Tibial artery (tissue), 4 donors: Measurements from ENCODE around the gene PGM1.

Source experiments
- DNase-seq, 2 donors: peaks; one replicate each; pipeline ENCODE4 v3.0.0-alpha.2; 2019
- H3K27ac ChIP-seq, 2 donors: fragments of 200-600 bp; sonication (generic) in 1 of 2; 1 replicate in 1 of 2; 2 replicates in 1 of 2; pipeline ENCODE4 v1.5.1; 2018 to 2019; ENCODE audit warnings: mild to moderate bottlenecking in 1 of 2
- H3K27me3 ChIP-seq, 2 donors: fragments of 200-600 bp; sonication (generic) in 1 of 2; one replicate each; pipeline versions ENCODE4 v1.5.1 to v1.6.0; 2016 to 2019
- H3K36me3 ChIP-seq, 3 donors: fragments of 200-600 bp; sonication (generic) in 2 of 3; one replicate each; pipeline ENCODE4 v1.5.1; 2016 to 2019; ENCODE audit warnings: mild to moderate bottlenecking in 2 of 3
- H3K4me1 ChIP-seq, 4 donors: fragments of 200-600 bp; sonication (generic) in 2 of 4; 1 replicate in 3 of 4; 2 replicates in 1 of 4; pipeline ENCODE4 v1.5.1; 2016 to 2019
- H3K4me3 ChIP-seq, 2 donors: fragments of 200-600 bp; sonication (generic) in 1 of 2; 1 replicate in 1 of 2; 2 replicates in 1 of 2; pipeline ENCODE4 v1.5.1; 2018 to 2019; ENCODE audit warnings: mild to moderate bottlenecking in 2 of 2
- H3K9me3 ChIP-seq, 3 donors: fragments of 200-600 bp; sonication (generic) in 1 of 3; one replicate each; pipeline ENCODE4 v1.5.1; 2016 to 2019
- CTCF ChIP-seq, 2 experiments: fragments of 200-600 bp in 1 of 2; fragments of 450-650 bp in 1 of 2; IDR thresholded peaks; one replicate each; pipeline ENCODE4 v1.5.1; 2017 to 2019; ENCODE audit warnings: antibody characterized with exemption in 2 of 2, mild to moderate bottlenecking in 1 of 2, moderate library complexity in 1 of 2
- intact Hi-C: fragments of 100-400 bp; cut with DNase I; formaldehyde crosslinking; loops from one replicate; pipeline ENCODE4 v1.15.0; 2023; ENCODE audit warnings: low total_unique reads

PGM1 gene

GRCh38 chr1:63620671-63621070 lies 27.5 kb downstream of the PGM1 start:
- no peak for DNase-seq
- TF ChIP-seq CTCF (IDR thresholded peaks at IDR 0.05) = no peak
- H3K27me3 ChIP-seq = no peaks in the 10 kb centered on the region
- intact Hi-C loops = no loop called here
- H3K27ac ChIP-seq = peak overlapping the region; percentile 40 to 46
- H3K36me3 ChIP-seq = no peaks in the 10 kb centered on the region
- peaks cover 0 to 59% (median 23%) of the 10 kb centered on the region in 4 donors for H3K4me1 ChIP-seq
- H3K4me3 ChIP-seq = no peak overlapping the region
- H3K9me3 ChIP-seq = no peaks in the 10 kb centered on the region

DNA sequence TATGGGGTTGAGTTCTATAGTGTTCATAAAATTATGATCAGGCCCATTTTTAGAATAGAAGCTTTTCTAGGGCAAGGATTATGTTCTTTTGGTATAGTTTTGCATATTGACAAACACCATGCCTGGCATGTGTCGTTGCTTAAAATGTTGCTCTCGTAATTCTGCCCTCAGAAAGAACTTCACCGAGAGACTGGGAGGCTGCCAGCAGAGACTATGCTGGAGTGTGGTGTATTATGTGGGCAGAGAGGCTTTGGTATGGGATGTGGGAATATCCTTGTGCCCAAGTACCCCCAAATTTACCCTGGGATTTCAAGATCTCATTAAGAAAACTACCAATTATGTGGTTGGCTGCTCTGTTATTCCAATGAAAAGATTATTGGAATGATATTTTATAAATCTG lies 27.9 kb downstream of the PGM1 start:
- Histone ChIP-seq H3K4me1 (peaks cover 0 to 59% (median 21%) of the 10 kb centered on the region in 4 donors), H3K27me3 (no peaks in the 10 kb centered on the region), H3K27ac (peak overlapping the region; percentile 40 to 46), H3K9me3 (no peaks in the 10 kb centered on the region), H3K4me3 (no peak overlapping the region), H3K36me3 (no peaks in the 10 kb centered on the region)
- intact Hi-C loops = no loop called here
- no peak for DNase-seq
- TF ChIP-seq CTCF (IDR thresholded peaks at IDR 0.05) = no peak

- Histone ChIP-seq H3K27ac (peak overlapping the region; percentile 40 to 46), H3K4me3 (no peak overlapping the region), H3K4me1 (peaks cover 0 to 57% (median 19%) of the 10 kb centered on the region in 4 donors), H3K36me3 (no peaks in the 10 kb centered on the region), H3K9me3 (no peaks in the 10 kb centered on the region), H3K27me3 (no peaks in the 10 kb centered on the region)
- TF ChIP-seq CTCF (IDR thresholded peaks at IDR 0.05) = no peak
- DNase-seq = peak in 1 of 2 donors; percentile 31
- intact Hi-C loops = no loop called here
Observed at GRCh38 chr1:63621698-63622097, 28.5 kb downstream of the PGM1 start.

GRCh38 chr1:63622849-63623566 lies 29.8 kb downstream of the PGM1 start:
- Histone ChIP-seq H3K9me3 (no peaks in the 10 kb centered on the region), H3K36me3 (no peaks in the 10 kb centered on the region), H3K4me1 (peaks cover 0 to 47% (median 19%) of the 10 kb centered on the region in 4 donors), H3K27me3 (no peaks in the 10 kb centered on the region), H3K27ac (peak overlapping the region in 1 of 2 donors; percentile 46), H3K4me3 (no peak overlapping the region)
- DNase-seq = no peak
- no peak for TF ChIP-seq CTCF (IDR thresholded peaks at IDR 0.05)
- intact Hi-C loops = no loop called here

DNA sequence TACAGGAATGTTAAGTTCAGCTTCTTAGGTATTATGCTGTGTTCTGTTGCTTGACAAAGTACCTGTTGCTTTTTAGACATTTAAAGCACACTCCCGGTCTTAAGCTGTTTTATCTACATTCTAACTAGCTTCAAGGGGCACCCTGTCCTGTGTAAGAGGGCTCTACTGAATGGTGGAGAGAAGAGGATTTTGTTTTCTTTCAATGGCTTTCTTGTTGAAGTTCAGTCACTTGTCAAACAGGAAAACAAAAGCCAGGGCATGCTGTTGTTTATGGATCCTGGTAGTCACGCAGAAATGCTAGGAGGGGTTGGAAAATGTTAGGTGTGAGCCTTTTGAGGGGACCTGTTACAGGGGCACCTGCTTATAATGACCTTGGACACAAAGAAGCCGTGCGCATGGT lies 30.7 kb downstream of the PGM1 start:
- Histone ChIP-seq H3K4me3 (no peak overlapping the region), H3K27me3 (no peaks in the 10 kb centered on the region), H3K27ac (no peak overlapping the region), H3K36me3 (no peaks in the 10 kb centered on the region), H3K4me1 (peaks cover 0 to 39% (median 17%) of the 10 kb centered on the region in 4 donors), H3K9me3 (no peaks in the 10 kb centered on the region)
- intact Hi-C loops = no loop called here
- DNase-seq = no peak
- TF ChIP-seq CTCF (IDR thresholded peaks at IDR 0.05) = no peak
